NT2/D1 (cell line): ENCODE results near the gene POPDC2.
"Not testable (repeated sequence)": the region's sequence is repeated elsewhere in the genome, so short reads cannot be mapped to it uniquely, and the experiment has no call there.

Experiments
- DNase-seq: peaks from one replicate; pipeline ENCODE4 v3.0.0-alpha.2; 2011; ENCODE audit warnings: low read depth, low spot score
- H3K27me3 ChIP-seq: 2 replicates; pipeline ENCODE4 v1.6.0; 2011; ENCODE audit warnings: mild to moderate bottlenecking; ENCODE audit not compliant: insufficient read length, insufficient read depth
- H3K36me3 ChIP-seq: 2 replicates; pipeline ENCODE4 v1.6.1; 2011; ENCODE audit warnings: mild to moderate bottlenecking, low read length, mixed read lengths; ENCODE audit not compliant: insufficient read depth, insufficient read length
- H3K4me1 ChIP-seq: 2 replicates; pipeline ENCODE4 v1.5.1; 2011; ENCODE audit not compliant: insufficient read depth, insufficient read length
- H3K4me3 ChIP-seq: 2 replicates; pipeline ENCODE4 v1.5.1; 2011; ENCODE audit warnings: low read depth; ENCODE audit not compliant: insufficient read length
- H3K9ac ChIP-seq: 2 replicates; pipeline ENCODE4 v1.6.0; 2011; ENCODE audit warnings: low read depth; ENCODE audit not compliant: insufficient read length
- H3K9me3 ChIP-seq: 2 replicates; pipeline ENCODE4 v1.5.1; 2011; ENCODE audit warnings: mild to moderate bottlenecking, low read length; ENCODE audit not compliant: insufficient read depth
- SUZ12 ChIP-seq: IDR thresholded peaks from 2 replicates; pipeline ENCODE4 v1.6.1; 2011; ENCODE audit not compliant: insufficient read length, insufficient read depth; ENCODE audit errors: extremely low read depth
- YY1 ChIP-seq: IDR thresholded peaks from 2 replicates; pipeline ENCODE4 v1.6.1; 2011; ENCODE audit not compliant: insufficient read length, insufficient read depth
- ZNF274 ChIP-seq: IDR thresholded peaks from 2 replicates; pipeline ENCODE4 v1.6.1; 2011; ENCODE audit warnings: mild to moderate bottlenecking, low read depth, low read length

POPDC2 gene

GRCh38 chr3:119695480-119695879 is 35.1 kb upstream of the POPDC2 start:
- Histone ChIP-seq H3K4me3 (no peak overlapping the region), H3K9ac (no peak overlapping the region), H3K9me3 (0 out of 2 replicates have a peak, but pooled peaks cover under 1% of the 10 kb centered on the region), H3K36me3 (no peaks in the 10 kb centered on the region), H3K4me1 (no peaks in the 10 kb centered on the region), H3K27me3 (no peaks in the 10 kb centered on the region)
- no peak for DNase-seq
- TF ChIP-seq YY1 (no peak), ZNF274 (no peak), SUZ12 (no peak)

GRCh38 chr3:119690043-119690656 is 29.8 kb upstream of the POPDC2 start:
- H3K9ac ChIP-seq: no peak overlapping the region
- peaks cover 16% of the 10 kb centered on the region for H3K9me3 ChIP-seq
- TF ChIP-seq SUZ12 (no peak), YY1 (no peak), ZNF274 (no peak)
- H3K4me3 ChIP-seq: no peak overlapping the region
- no peaks in the 10 kb centered on the region for H3K27me3 ChIP-seq
- no peak for DNase-seq
- H3K4me1 ChIP-seq: no peaks in the 10 kb centered on the region
- no peaks in the 10 kb centered on the region for H3K36me3 ChIP-seq

- Histone ChIP-seq H3K4me3 (no peak overlapping the region), H3K9ac (no peak overlapping the region), H3K27me3 (no peaks in the 10 kb centered on the region), H3K36me3 (no peaks in the 10 kb centered on the region), H3K9me3 (peaks cover 16% of the 10 kb centered on the region), H3K4me1 (no peaks in the 10 kb centered on the region)
- TF ChIP-seq ZNF274: no peak
- TF ChIP-seq YY1: no peak
- no peak for TF ChIP-seq SUZ12
- no peak for DNase-seq
Observed at GRCh38 chr3:119683421-119683820, 23.0 kb upstream of the POPDC2 start.

- Histone ChIP-seq H3K9me3 (peaks cover 7% of the 10 kb centered on the region; the same call in 1 of the 2 replicates), H3K4me1 (no peaks in the 10 kb centered on the region), H3K4me3 (no peak overlapping the region), H3K36me3 (no peaks in the 10 kb centered on the region), H3K9ac (no peak overlapping the region), H3K27me3 (no peaks in the 10 kb centered on the region)
- peak; percentile 23 for DNase-seq
- TF ChIP-seq ZNF274: no peak
- TF ChIP-seq YY1: no peak
- no peak for TF ChIP-seq SUZ12
Observed at GRCh38 chr3:119681279-119681678, 20.9 kb upstream of the POPDC2 start.

- no peak for DNase-seq
- H3K9me3 ChIP-seq: peaks cover 6% of the 10 kb centered on the region; the same call in 1 of the 2 replicates
- no peak for TF ChIP-seq ZNF274
- TF ChIP-seq SUZ12: no peak
- TF ChIP-seq YY1: no peak
- H3K4me3 ChIP-seq: no peak overlapping the region
- no peaks in the 10 kb centered on the region for H3K4me1 ChIP-seq
- no peak overlapping the region for H3K9ac ChIP-seq
- no peaks in the 10 kb centered on the region for H3K27me3 ChIP-seq
- H3K36me3 ChIP-seq: peaks cover 10% of the 10 kb centered on the region
Observed at GRCh38 chr3:119679874-119680273, 19.5 kb upstream of the POPDC2 start.

DNA sequence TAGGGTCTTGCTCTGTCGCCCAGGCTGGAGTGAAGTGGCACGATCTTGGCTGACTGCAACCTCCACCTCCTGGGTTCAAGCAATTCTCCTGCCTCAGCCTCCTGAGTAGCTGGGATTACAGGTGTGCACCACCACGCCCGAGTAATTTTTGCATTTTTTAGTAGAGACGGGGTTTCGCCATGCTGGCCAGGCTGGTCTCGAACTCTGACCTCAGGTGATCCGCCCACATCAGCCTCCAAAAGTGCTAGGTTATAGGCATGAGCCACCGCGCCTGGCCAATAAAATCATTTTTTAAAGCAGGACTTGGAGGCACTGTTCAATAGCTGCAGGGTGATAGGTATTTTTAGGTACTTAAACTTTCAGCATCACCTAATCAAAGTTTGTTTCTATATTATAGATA is 17.8 kb upstream of the POPDC2 start:
- not testable (repeated sequence) for H3K4me1 ChIP-seq, H3K4me3 ChIP-seq, H3K27me3 ChIP-seq, H3K9ac ChIP-seq, DNase-seq
- peaks cover 26% of the 10 kb centered on the region for H3K36me3 ChIP-seq
- H3K9me3 ChIP-seq: peaks cover 16% of the 10 kb centered on the region; the same call in 1 of the 2 replicates

- Histone ChIP-seq H3K9me3 (peaks cover 16% of the 10 kb centered on the region; the same call in 1 of the 2 replicates), H3K4me3 (peak overlapping the region; percentile 76), H3K27me3 (no peaks in the 10 kb centered on the region), H3K36me3 (peaks cover 32% of the 10 kb centered on the region), H3K4me1 (no peaks in the 10 kb centered on the region), H3K9ac (peak overlapping the region; percentile 51)
- DNase-seq: no peak
- no peak for TF ChIP-seq YY1
- no peak for TF ChIP-seq ZNF274
- TF ChIP-seq SUZ12: no peak
Observed at GRCh38 chr3:119677641-119677934, 17.2 kb upstream of the POPDC2 start.
